GM23248 (cell line): Measurements from ENCODE around the gene MT1B.

Experiments used
- EZH2 ChIP-seq: fragments of 200-600 bp; sonication (generic); IDR thresholded peaks from 2 replicates; pipeline ENCODE4 v1.6.1; 2018; ENCODE audit warnings: antibody characterized with exemption, mild to moderate bottlenecking; ENCODE audit not compliant: insufficient read depth, poor library complexity, severe bottlenecking
- EZH2phosphoT487 ChIP-seq: fragments of 200-600 bp; sonication (generic); IDR thresholded peaks from 2 replicates; pipeline ENCODE4 v1.6.1; 2018; ENCODE audit warnings: antibody characterized with exemption, moderate library complexity, mild to moderate bottlenecking, low read depth; ENCODE audit not compliant: insufficient read depth

- TF ChIP-seq EZH2phosphoT487 (no peak), EZH2 (no peak)
Observed at GRCh38 chr16:56629531-56629930, 22.2 kb upstream of the MT1B start.
